Endothelial cell of umbilical vein (primary cell): ENCODE measurements around the gene ST8SIA6.
"Not testable (repeated sequence)": the region's sequence is repeated elsewhere in the genome, so short reads cannot be mapped to it uniquely, and the experiment has no call there.

ENCODE experiments used
- EZH2 ChIP-seq: IDR thresholded peaks from 2 replicates; pipeline ENCODE4 v1.6.1; 2012; ENCODE audit warnings: borderline replicate concordance, low read depth, mild to moderate bottlenecking, moderate library complexity, low read length, inconsistent platforms; ENCODE audit not compliant: severe bottlenecking
- JUN ChIP-seq: IDR thresholded peaks from 2 replicates; pipeline ENCODE4 v1.6.1; 2011; ENCODE audit warnings: borderline replicate concordance, low read depth; ENCODE audit not compliant: insufficient read length, insufficient read depth
- MYC ChIP-seq: IDR thresholded peaks from one replicate; pipeline ENCODE4 v1.6.1; 2011; ENCODE audit warnings: mild to moderate bottlenecking, low read depth, low read length
- POLR2A ChIP-seq: IDR thresholded peaks from 2 replicates; pipeline ENCODE4 v1.6.1; 2012; ENCODE audit warnings: low read depth, mild to moderate bottlenecking, control low read depth, low read length
- TF ChIP-seq, protein P1 (sequence below), 2 donors: IDR thresholded peaks; 1 replicate in 1 of 2; 2 replicates in 1 of 2; pipeline ENCODE4 v1.5.1; 2011; ENCODE audit warnings: low read length in 2 of 2, mild to moderate bottlenecking in 2 of 2, moderate library complexity in 2 of 2, control low read depth in 1 of 2, inconsistent platforms in 1 of 2, low read depth in 1 of 2; ENCODE audit not compliant: insufficient read depth in 1 of 2; ENCODE audit errors: extremely low read depth in 1 of 2

- TF ChIP-seq, protein P1, sequence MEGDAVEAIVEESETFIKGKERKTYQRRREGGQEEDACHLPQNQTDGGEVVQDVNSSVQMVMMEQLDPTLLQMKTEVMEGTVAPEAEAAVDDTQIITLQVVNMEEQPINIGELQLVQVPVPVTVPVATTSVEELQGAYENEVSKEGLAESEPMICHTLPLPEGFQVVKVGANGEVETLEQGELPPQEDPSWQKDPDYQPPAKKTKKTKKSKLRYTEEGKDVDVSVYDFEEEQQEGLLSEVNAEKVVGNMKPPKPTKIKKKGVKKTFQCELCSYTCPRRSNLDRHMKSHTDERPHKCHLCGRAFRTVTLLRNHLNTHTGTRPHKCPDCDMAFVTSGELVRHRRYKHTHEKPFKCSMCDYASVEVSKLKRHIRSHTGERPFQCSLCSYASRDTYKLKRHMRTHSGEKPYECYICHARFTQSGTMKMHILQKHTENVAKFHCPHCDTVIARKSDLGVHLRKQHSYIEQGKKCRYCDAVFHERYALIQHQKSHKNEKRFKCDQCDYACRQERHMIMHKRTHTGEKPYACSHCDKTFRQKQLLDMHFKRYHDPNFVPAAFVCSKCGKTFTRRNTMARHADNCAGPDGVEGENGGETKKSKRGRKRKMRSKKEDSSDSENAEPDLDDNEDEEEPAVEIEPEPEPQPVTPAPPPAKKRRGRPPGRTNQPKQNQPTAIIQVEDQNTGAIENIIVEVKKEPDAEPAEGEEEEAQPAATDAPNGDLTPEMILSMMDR (IDR thresholded peaks at IDR 0.05; ENCODE audit: extremely low read depth in 1 of 2, insufficient read depth in 1 of 2, low read depth in 1 of 2, low read length in 2 of 2) = not testable (repeated sequence)
- TF ChIP-seq POLR2A, EZH2, JUN, MYC: not testable (repeated sequence)
These were observed 52.4 kb downstream of the ST8SIA6 start for GRCh38 chr10:17402040-17402439.
